Bone marrow (tissue), 2 donors: ENCODE data around the gene CYP2W1.

Experiments used
- DNase-seq, 2 donors: peaks; one replicate each; lab custom pipeline; 2025; lab: John Stamatoyannopoulos, UW

The CYP2W1 gene

GRCh38 chr7:1015196-1016121 lies 32.5 kb downstream of the CYP2W1 start:
- DNase-seq = no peak

GRCh38 chr7:1016577-1017531 lies 33.9 kb downstream of the CYP2W1 start:
- no peak for DNase-seq

GRCh38 chr7:1017586-1018333 lies 34.8 kb downstream of the CYP2W1 start:
- no peak for DNase-seq

GRCh38 chr7:1018334-1018695 lies 35.3 kb downstream of the CYP2W1 start:
- no peak for DNase-seq

DNA sequence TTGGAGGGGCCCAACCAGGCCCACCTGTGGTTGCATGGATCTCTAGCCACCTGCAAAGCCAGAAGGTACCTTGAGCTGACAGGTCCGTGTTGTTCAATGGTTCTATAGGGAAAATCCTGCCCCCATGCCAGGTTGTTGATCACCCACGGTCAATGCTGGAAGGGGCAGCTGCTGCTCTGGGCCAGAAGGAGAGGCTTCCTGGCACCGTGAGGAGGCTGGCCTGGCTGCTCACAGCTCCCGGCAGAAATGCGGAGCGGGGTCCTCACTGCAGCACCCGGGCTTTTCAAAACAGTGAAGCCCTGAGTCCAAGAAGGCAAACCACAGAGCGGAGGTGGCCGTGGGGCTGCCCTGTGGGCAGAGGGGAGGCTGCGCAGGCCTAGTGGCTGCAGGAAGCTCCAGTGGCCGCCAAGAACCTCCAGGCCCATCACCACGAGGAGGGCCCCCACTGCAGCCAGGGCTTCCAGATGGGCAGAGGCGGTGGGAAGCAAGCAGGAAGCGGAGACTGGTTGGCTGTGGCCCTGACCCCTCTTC lies 36.3 kb downstream of the CYP2W1 start:
- no peak for DNase-seq

- DNase-seq = no peak
Measured at GRCh38 chr7:1019789-1020610, 37.0 kb downstream of the CYP2W1 start.

GRCh38 chr7:1020849-1021251 lies 37.9 kb downstream of the CYP2W1 start:
- DNase-seq = no peak

DNA sequence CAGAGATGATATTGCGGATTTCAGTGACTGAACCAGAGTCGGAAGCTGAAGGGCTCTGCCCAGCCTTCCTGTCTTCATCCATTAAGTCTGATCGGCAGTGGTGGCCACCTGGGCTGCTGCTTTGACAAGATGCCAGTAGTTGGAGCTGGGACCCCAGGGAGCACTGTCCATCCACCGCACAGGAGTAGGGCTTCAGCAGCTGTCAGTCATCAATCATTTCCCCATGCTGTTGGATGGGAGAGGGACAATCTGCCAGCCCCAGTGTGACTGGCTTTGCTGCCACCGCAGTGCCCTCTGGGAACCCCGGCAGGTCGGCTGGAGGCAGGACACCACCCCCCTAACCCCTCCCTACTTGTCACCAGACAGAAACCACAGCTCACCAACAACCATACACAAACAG lies 38.4 kb downstream of the CYP2W1 start:
- no peak for DNase-seq

GRCh38 chr7:1021931-1022330 lies 39.0 kb downstream of the CYP2W1 start:
- no peak for DNase-seq

GRCh38 chr7:1022356-1022755 lies 39.4 kb downstream of the CYP2W1 start:
- DNase-seq = no peak

DNA sequence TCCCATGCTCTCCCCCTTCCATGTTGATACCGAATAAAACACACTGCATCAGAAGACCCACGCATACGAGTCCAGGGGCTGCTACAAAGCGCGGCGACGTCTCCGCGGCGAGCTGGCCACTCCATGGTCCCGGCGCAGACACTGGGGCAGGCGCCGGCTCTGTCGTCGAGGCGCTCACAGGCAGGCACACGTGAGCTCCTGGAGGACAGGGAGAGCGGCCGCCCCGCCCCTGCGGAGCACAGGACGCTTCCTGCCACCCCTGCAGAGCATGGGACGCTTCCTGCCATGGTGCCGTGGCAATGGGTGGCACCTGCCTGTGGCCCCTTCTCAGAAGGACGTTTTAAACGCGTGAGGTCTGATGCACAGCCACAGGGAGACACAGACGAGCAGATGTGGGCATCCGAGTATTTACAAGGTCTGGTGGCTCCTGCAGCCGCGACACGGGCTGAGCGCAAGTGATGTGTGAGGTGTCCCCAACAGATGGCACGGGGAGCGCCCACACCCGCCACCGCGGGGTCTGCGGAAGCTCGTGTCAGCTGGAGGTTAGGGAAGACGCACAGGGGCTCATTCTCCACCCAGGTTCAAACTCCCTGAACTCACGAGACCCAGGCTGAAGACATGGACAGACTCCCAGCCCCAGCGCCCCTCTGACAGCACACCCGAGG lies 40.0 kb downstream of the CYP2W1 start:
- DNase-seq = no peak

- DNase-seq = no peak
Measured at GRCh38 chr7:1024331-1024841, 41.4 kb downstream of the CYP2W1 start.

DNA sequence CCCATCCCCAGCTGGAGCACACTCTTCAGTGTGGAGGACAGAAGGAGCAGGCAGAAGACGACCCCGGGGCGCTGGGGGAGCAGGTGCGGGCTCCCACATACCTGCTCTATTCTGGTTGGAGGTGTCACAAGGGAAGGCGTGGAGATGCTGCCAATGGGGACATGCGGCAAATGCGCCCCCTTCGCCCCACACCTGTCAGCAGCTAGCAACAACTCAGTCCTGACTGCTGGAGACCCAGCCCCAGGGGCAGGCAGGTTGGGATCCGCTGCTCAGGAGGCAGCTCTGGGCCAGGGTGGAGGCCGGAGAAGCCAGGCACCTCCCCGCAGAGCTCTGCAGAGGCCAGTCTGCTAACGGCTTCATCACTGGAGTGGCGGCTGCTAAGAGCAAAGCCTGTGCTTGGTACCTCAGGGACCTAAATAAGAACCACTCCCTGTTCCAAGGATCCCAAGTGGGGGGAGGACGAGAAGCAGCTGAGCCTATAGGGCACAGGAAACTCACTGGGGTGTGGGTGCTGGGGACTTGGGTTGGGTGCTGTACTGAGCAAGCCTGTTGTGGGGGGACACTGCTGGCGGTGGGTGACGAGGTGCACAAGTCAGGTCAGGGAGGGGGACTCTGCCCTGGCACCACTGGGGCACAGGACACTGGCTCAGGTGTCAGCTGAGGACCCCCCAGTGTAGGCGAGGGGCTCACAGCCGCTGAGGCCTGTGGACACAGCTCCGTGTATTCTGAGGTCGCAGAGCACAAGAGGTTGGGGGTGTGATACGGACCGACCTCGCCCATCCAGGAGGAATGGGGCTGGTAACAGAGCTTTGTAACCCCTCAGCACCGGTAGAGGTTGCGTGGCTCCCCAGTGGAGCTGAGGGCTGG lies 42.1 kb downstream of the CYP2W1 start:
- DNase-seq = no peak

- no peak for DNase-seq
Measured at GRCh38 chr7:1025743-1026581, 43.0 kb downstream of the CYP2W1 start.

- no peak for DNase-seq
Measured at GRCh38 chr7:1026721-1027161, 43.8 kb downstream of the CYP2W1 start.

DNA sequence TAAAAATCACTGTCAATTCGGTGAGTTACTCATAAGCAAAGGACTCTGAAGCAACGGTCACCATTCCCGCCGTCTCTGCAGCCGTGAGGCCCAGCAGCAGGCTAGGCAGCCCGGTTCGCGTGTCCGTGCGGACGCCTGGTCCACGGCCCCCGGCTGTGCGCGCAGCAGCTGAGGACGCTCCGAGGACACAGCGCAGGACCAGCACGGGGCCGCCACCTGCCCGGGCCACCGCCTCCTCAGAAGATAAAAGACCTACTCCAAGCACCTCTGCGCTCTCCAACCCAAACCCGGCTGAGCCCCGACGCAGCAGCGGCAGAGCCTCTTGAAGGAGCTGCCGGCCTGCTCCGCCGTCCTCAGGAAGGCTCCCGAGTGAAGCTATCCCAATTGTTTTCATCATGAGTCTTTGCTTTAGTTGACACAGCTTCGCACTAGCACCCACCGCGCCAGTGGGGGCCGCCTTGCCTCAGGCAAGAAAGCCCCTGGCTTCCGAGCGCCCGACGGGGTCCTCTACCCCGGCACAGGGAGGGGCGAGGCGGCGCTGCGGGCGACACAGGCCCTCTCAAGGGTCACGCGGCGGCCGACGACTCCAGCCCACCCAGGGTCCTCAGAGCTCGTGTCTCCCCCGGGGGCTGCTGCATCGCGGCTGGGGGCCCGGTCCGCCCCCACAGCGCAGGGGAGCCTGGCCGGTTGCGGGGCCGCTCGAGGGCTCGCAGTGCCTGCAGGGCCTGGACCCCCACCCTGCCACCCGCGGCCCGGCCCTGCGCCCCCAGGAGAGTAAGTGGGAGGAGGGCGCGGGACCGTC lies 44.5 kb downstream of the CYP2W1 start:
- DNase-seq = no peak

DNA sequence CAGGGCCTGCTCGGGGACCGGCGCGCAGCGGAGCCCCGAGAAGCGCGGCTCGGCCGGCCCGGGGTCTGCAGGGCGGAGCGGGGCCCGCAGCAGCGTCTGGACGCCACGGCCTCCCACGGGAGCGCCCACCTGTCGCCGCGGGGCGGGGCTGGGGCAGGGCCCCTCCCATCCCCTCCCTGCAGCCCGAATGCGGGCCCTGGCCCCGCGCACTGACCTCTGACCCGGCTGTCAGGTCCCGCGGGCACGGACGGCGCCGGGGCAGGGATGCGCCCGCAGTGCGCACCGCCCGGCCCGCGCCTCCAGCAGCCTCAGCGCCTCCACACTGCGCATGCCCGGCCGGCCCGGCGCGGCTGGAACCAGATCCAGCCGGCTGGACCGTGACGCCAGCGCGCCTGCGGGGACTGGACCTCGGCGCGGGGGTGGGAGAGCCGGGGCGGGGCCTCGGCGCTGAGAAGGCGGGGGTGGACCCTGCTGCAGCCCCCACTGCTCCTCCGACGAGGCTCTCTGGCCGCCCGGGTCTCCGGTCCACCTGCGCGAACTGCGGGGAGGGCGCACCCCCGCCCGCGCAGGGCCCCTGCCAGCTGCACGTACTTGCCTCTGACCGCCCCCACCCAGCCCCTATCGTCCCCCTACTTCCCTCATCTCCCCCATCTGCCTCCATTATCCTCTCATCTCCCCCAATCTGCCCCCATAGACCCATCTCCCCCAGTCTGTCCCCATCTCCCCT lies 45.2 kb downstream of the CYP2W1 start:
- peak in 1 of 2 donors; percentile 62 for DNase-seq
